ENCODE measurements around the gene B4GALT5.

B4GALT5 gene

DNA sequence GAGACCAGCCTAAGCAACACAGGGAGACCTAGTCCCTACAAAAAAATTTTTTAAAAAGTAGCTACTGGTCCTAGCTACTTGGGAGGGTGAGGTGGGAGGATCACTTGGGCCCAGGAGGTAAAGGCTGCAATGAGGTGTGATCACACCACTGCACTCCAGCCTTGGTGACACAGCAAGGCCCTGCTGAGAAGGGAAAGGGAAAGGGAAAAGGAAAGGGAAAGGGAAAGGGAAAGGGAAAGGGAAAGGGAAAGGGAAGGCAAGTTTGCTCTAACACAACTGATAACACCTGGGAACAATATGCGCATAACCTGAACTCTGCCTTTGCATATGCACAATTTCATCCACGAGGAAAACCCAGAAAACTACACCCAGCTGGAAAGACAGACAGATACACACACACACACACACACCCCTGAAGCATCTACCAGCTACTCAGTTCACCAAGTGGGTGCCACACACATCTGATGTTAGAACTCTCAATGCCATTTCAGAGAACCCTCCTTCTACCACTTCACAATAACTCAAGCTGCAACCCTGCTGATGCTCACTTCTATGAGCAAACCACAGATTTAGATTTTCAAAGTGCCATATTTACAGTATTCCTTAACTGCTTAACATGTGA lies 19.1 kb downstream of the B4GALT5 start:
- Histone ChIP-seq H2BK15ac (ENCODE audit: low read depth, poor library complexity, severe bottlenecking) (no peak overlapping the region), H3K4ac (ENCODE audit: low read depth in 1 of 2, low read length in 2 of 2) (no peak overlapping the region), H2BK12ac (ENCODE audit: low read length in 2 of 2) (no peak overlapping the region), H3K27me3 (ENCODE audit: control insufficient read depth in 1 of 2, insufficient read depth in 1 of 2, low read length in 2 of 2) (no peaks in the 10 kb centered on the region), H3K23ac (ENCODE audit: low read length in 2 of 2) (no peak overlapping the region), H2BK120ac (ENCODE audit: low read depth, low read length) (no peak overlapping the region), H3K18ac (ENCODE audit: low read depth in 1 of 2, low read length in 2 of 2) (no peak overlapping the region), H4K8ac (ENCODE audit: low read length) (peak overlapping the region; percentile 35), H3K9me3 (ENCODE audit: control insufficient read depth, low read length) (no peaks in the 10 kb centered on the region), H2AK5ac (ENCODE audit: low read length, severe bottlenecking) (no peak overlapping the region), H3K36me3 (ENCODE audit: control insufficient read depth in 1 of 2, insufficient read depth in 2 of 2, low read depth in 1 of 2, low read length in 2 of 2) (no peaks in the 10 kb centered on the region), H3K4me3 (ENCODE audit: insufficient read depth in 1 of 2, low read depth in 1 of 2, low read length in 2 of 2) (no peak overlapping the region), H3K4me2 (ENCODE audit: low read length, poor library complexity, severe bottlenecking) (no peak overlapping the region), H2AFZ (ENCODE audit: low read depth, low read length) (no peak overlapping the region), H2BK5ac (ENCODE audit: low read depth, low read length, poor library complexity, severe bottlenecking) (no peak overlapping the region), H3K4me1 (ENCODE audit: control insufficient read depth, insufficient read depth, low read depth, low read length) (peaks cover 24% of the 10 kb centered on the region), H3K9ac (ENCODE audit: low read length) (no peak overlapping the region), H3K27ac (ENCODE audit: low read length, poor library complexity, severe bottlenecking) (no peak overlapping the region), H3K14ac (ENCODE audit: low read length in 2 of 2) (no peak overlapping the region), H3K79me1 (replicated peaks; ENCODE audit: low read length, poor library complexity, severe bottlenecking) (no peaks in the 10 kb centered on the region), H4K91ac (ENCODE audit: low read length) (no peak overlapping the region)
- 57% methylated on average over 2 of the region's 2 CpGs for WGBS
- no peak for DNase-seq

DNA sequence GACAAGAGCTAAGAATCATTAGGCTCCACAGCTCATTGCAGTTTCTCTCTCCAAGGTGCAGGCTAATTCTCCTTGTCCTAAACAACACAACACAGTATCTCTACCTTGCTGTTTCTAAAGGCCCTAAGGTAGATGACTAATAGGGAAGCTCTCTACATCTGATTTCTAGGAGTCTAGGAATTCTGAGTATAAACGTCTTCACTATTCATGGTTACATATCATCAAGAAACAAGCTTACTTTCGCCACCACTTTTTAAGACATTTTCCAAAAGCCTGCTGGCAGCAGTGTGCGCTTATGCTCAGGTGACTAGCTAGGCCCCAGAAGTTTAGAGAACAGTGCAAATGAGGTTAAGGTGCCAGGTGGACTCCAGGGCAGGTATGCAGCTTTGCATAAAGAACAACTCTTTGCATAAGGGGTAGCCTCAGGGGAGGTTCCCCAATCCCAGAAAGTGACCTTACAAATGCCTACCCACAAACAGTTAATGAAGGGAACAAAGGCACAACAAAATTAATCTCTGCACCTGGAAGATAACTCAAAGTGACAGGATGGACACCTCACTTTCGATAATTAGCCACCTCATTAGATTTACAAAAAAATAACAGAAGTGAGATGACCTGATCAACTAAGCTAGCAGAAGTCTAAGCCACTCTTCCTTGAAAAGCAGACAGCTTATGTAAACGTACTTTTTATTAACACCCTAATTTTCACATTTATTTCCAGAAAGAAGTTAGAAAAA lies 20.1 kb downstream of the B4GALT5 start:
- no peaks in the 10 kb centered on the region for H3K79me1 ChIP-seq (replicated peaks; ENCODE audit: low read length, poor library complexity, severe bottlenecking)
- no peak overlapping the region for H3K27ac ChIP-seq (ENCODE audit: low read length, poor library complexity, severe bottlenecking)
- no peak overlapping the region for H4K91ac ChIP-seq (ENCODE audit: low read length)
- H2BK12ac ChIP-seq (ENCODE audit: low read length in 2 of 2), result no peak overlapping the region
- H4K8ac ChIP-seq (ENCODE audit: low read length), result no peak overlapping the region
- no peak overlapping the region for H3K4ac ChIP-seq (ENCODE audit: low read depth in 1 of 2, low read length in 2 of 2)
- H3K4me3 ChIP-seq (ENCODE audit: insufficient read depth in 1 of 2, low read depth in 1 of 2, low read length in 2 of 2), result no peak overlapping the region
- no peak overlapping the region for H2AK5ac ChIP-seq (ENCODE audit: low read length, severe bottlenecking)
- no peaks in the 10 kb centered on the region for H3K27me3 ChIP-seq (ENCODE audit: control insufficient read depth in 1 of 2, insufficient read depth in 1 of 2, low read length in 2 of 2)
- 71% methylated on average over 5 of the region's 5 CpGs for WGBS
- no peak overlapping the region for H3K4me2 ChIP-seq (ENCODE audit: low read length, poor library complexity, severe bottlenecking)
- no peak overlapping the region for H2AFZ ChIP-seq (ENCODE audit: low read depth, low read length)
- H3K18ac ChIP-seq (ENCODE audit: low read depth in 1 of 2, low read length in 2 of 2), result peak overlapping the region in 1 of 2 experiments; percentile 2
- no peak overlapping the region for H3K14ac ChIP-seq (ENCODE audit: low read length in 2 of 2)
- no peak overlapping the region for H3K9ac ChIP-seq (ENCODE audit: low read length)
- DNase-seq, result no peak
- no peak overlapping the region for H3K23ac ChIP-seq (ENCODE audit: low read length in 2 of 2)
- H2BK120ac ChIP-seq (ENCODE audit: low read depth, low read length), result no peak overlapping the region
- peaks cover 25% of the 10 kb centered on the region for H3K4me1 ChIP-seq (ENCODE audit: control insufficient read depth, insufficient read depth, low read depth, low read length)
- H2BK15ac ChIP-seq (ENCODE audit: low read depth, poor library complexity, severe bottlenecking), result no peak overlapping the region
- no peak overlapping the region for H2BK5ac ChIP-seq (ENCODE audit: low read depth, low read length, poor library complexity, severe bottlenecking)
- no peaks in the 10 kb centered on the region for H3K36me3 ChIP-seq (ENCODE audit: control insufficient read depth in 1 of 2, insufficient read depth in 2 of 2, low read depth in 1 of 2, low read length in 2 of 2)
- no peaks in the 10 kb centered on the region for H3K9me3 ChIP-seq (ENCODE audit: control insufficient read depth, low read length)

DNA sequence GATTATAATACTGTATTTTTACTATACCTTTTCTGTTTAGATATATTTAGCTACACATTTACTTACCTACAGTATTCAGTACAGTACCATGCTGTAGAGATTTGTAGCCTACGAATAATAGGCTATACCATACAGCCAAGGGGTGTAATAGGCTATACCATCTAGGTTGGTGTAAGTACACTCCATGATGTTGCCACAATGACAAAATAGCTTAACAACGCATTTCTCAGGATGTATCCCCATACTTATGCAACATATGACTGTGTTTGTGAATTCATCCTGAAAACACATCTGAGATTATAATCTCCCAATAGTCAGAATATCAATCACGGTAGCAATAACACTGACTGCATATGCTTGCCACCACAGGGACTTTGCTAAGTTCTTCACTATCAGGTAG lies 20.7 kb downstream of the B4GALT5 start:
- H3K4me1 ChIP-seq (ENCODE audit: control insufficient read depth, insufficient read depth, low read depth, low read length), result peaks cover 24% of the 10 kb centered on the region
- no peak overlapping the region for H3K27ac ChIP-seq (ENCODE audit: low read length, poor library complexity, severe bottlenecking)
- H4K91ac ChIP-seq (ENCODE audit: low read length), result no peak overlapping the region
- no peak overlapping the region for H2BK12ac ChIP-seq (ENCODE audit: low read length in 2 of 2)
- no peak overlapping the region for H2BK5ac ChIP-seq (ENCODE audit: low read depth, low read length, poor library complexity, severe bottlenecking)
- no peak overlapping the region for H3K23ac ChIP-seq (ENCODE audit: low read length in 2 of 2)
- no peak overlapping the region for H3K18ac ChIP-seq (ENCODE audit: low read depth in 1 of 2, low read length in 2 of 2)
- no peak overlapping the region for H3K4me2 ChIP-seq (ENCODE audit: low read length, poor library complexity, severe bottlenecking)
- no peaks in the 10 kb centered on the region for H3K79me1 ChIP-seq (replicated peaks; ENCODE audit: low read length, poor library complexity, severe bottlenecking)
- H2AK5ac ChIP-seq (ENCODE audit: low read length, severe bottlenecking), result no peak overlapping the region
- DNase-seq, result no peak
- no peaks in the 10 kb centered on the region for H3K9me3 ChIP-seq (ENCODE audit: control insufficient read depth, low read length)
- H3K9ac ChIP-seq (ENCODE audit: low read length), result no peak overlapping the region
- no peak overlapping the region for H4K8ac ChIP-seq (ENCODE audit: low read length)
- H3K27me3 ChIP-seq (ENCODE audit: control insufficient read depth in 1 of 2, insufficient read depth in 1 of 2, low read length in 2 of 2), result no peaks in the 10 kb centered on the region
- no peaks in the 10 kb centered on the region for H3K36me3 ChIP-seq (ENCODE audit: control insufficient read depth in 1 of 2, insufficient read depth in 2 of 2, low read depth in 1 of 2, low read length in 2 of 2)
- 80% methylated on average over 3 of the region's 3 CpGs for WGBS
- no peak overlapping the region for H3K4me3 ChIP-seq (ENCODE audit: insufficient read depth in 1 of 2, low read depth in 1 of 2, low read length in 2 of 2)
- H2BK120ac ChIP-seq (ENCODE audit: low read depth, low read length), result no peak overlapping the region
- no peak overlapping the region for H3K14ac ChIP-seq (ENCODE audit: low read length in 2 of 2)
- no peak overlapping the region for H2AFZ ChIP-seq (ENCODE audit: low read depth, low read length)
- no peak overlapping the region for H3K4ac ChIP-seq (ENCODE audit: low read depth in 1 of 2, low read length in 2 of 2)
- H2BK15ac ChIP-seq (ENCODE audit: low read depth, poor library complexity, severe bottlenecking), result no peak overlapping the region

DNA sequence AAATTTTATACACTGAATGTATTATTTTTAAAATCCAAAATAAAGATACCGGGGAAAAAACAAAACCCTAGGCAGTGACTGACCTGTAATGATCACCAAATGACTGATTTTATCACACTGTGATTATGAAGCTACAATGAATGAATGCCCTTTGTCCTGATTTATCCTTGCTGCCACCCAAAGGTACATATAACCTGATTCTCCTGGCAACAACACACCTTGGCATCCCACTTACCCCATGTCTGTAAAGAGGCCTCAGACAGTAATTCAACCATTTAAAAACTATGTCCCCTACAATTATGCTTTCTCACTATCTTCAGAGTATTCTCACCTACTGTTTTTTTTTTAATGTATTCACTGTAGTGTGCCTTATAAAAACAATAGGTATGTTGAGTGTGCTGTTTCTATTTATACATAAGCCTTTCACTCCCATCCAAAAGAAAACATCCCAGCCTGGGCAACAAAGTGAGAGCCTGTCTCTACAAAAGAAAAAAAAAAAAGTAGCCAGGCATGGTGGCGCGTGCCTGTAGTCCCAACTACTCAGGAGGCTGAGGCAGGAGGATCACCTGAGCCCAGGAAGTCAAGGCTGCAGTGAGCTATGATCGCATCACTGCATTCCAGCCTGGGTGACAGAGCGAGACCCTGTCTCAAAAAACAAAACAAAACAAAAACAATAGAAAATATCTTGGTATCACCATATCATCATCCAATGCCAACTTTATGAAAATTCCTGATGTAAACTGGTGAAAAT lies 21.7 kb downstream of the B4GALT5 start:
- no peak for DNase-seq
- Histone ChIP-seq H3K9ac (ENCODE audit: low read length) (no peak overlapping the region), H3K4me2 (ENCODE audit: low read length, poor library complexity, severe bottlenecking) (no peak overlapping the region), H4K91ac (ENCODE audit: low read length) (no peak overlapping the region), H3K14ac (ENCODE audit: low read length in 2 of 2) (no peak overlapping the region), H3K27ac (ENCODE audit: low read length, poor library complexity, severe bottlenecking) (no peak overlapping the region), H3K36me3 (ENCODE audit: control insufficient read depth in 1 of 2, insufficient read depth in 2 of 2, low read depth in 1 of 2, low read length in 2 of 2) (no peaks in the 10 kb centered on the region), H2BK15ac (ENCODE audit: low read depth, poor library complexity, severe bottlenecking) (no peak overlapping the region), H3K4me1 (ENCODE audit: control insufficient read depth, insufficient read depth, low read depth, low read length) (peaks cover 22% of the 10 kb centered on the region), H2BK12ac (ENCODE audit: low read length in 2 of 2) (no peak overlapping the region), H2AK5ac (ENCODE audit: low read length, severe bottlenecking) (peak overlapping the region; percentile 93), H3K27me3 (ENCODE audit: control insufficient read depth in 1 of 2, insufficient read depth in 1 of 2, low read length in 2 of 2) (no peaks in the 10 kb centered on the region), H3K4me3 (ENCODE audit: insufficient read depth in 1 of 2, low read depth in 1 of 2, low read length in 2 of 2) (no peak overlapping the region), H3K18ac (ENCODE audit: low read depth in 1 of 2, low read length in 2 of 2) (no peak overlapping the region), H3K4ac (ENCODE audit: low read depth in 1 of 2, low read length in 2 of 2) (no peak overlapping the region), H2AFZ (ENCODE audit: low read depth, low read length) (no peak overlapping the region), H3K23ac (ENCODE audit: low read length in 2 of 2) (no peak overlapping the region), H3K79me1 (replicated peaks; ENCODE audit: low read length, poor library complexity, severe bottlenecking) (no peaks in the 10 kb centered on the region), H4K8ac (ENCODE audit: low read length) (no peak overlapping the region), H3K9me3 (ENCODE audit: control insufficient read depth, low read length) (no peaks in the 10 kb centered on the region), H2BK120ac (ENCODE audit: low read depth, low read length) (no peak overlapping the region), H2BK5ac (ENCODE audit: low read depth, low read length, poor library complexity, severe bottlenecking) (no peak overlapping the region)
- WGBS, result 90% methylated on average over 3 of the region's 5 CpGs

Data from mesenchymal stem cell (in vitro differentiated cells and primary cell).